Erythroblast (primary cell): ENCODE measurements around the gene ARHGAP30.

Experiments
- GATA1 ChIP-seq: IDR thresholded peaks from 2 replicates; pipeline ENCODE4 v1.6.1; 2011; ENCODE audit warnings: low read depth, mild to moderate bottlenecking, control low read depth, low read length, moderate library complexity
- POLR2A ChIP-seq: IDR thresholded peaks from 2 replicates; pipeline ENCODE4 v1.6.1; 2011; ENCODE audit warnings: mild to moderate bottlenecking, low read length

- TF ChIP-seq POLR2A, result no peak
- TF ChIP-seq GATA1, result no peak
Measured at GRCh38 chr1:161069241-161069640, 450 bp downstream of the ARHGAP30 start.
